ENCODE data around the gene USP15.
"Not testable (repeated sequence)": the region's sequence is repeated elsewhere in the genome, so short reads cannot be mapped to it uniquely, and the experiment has no call there.

The USP15 gene

GRCh38 chr12:62448436-62448835 is 188.2 kb downstream of the USP15 start:
- ChIA-PET CTCF (interaction anchor here (0.6 to 0.7 kb wide), 2 partner anchors 8 to 188 kb away, joined by 3 to 5 read pairs; no protein-coding TSS in a partner anchor), POLR2A (no interaction called here)
- H3K9me3 ChIP-seq (ENCODE audit: control insufficient read depth, insufficient read depth, low read depth, low read length): no peaks in the 10 kb centered on the region
- no peak overlapping the region for H3K4me3 ChIP-seq (ENCODE audit: low read depth, low read length)
- H3K4me1 ChIP-seq (ENCODE audit: control insufficient read depth, insufficient read depth, low read length): no peaks in the 10 kb centered on the region
- no peaks in the 10 kb centered on the region for H3K36me3 ChIP-seq (ENCODE audit: control insufficient read depth in 2 of 2, insufficient read depth in 1 of 2, low read length in 2 of 2)
- H3K27ac ChIP-seq (ENCODE audit: extremely low read depth, low read depth, low read length): no peak overlapping the region
- no peak for TF ChIP-seq ZNF341 (tag by site-specific recombination; IDR thresholded peaks at IDR 0.05; ENCODE audit: low read depth)
- TF ChIP-seq, protein P1, sequence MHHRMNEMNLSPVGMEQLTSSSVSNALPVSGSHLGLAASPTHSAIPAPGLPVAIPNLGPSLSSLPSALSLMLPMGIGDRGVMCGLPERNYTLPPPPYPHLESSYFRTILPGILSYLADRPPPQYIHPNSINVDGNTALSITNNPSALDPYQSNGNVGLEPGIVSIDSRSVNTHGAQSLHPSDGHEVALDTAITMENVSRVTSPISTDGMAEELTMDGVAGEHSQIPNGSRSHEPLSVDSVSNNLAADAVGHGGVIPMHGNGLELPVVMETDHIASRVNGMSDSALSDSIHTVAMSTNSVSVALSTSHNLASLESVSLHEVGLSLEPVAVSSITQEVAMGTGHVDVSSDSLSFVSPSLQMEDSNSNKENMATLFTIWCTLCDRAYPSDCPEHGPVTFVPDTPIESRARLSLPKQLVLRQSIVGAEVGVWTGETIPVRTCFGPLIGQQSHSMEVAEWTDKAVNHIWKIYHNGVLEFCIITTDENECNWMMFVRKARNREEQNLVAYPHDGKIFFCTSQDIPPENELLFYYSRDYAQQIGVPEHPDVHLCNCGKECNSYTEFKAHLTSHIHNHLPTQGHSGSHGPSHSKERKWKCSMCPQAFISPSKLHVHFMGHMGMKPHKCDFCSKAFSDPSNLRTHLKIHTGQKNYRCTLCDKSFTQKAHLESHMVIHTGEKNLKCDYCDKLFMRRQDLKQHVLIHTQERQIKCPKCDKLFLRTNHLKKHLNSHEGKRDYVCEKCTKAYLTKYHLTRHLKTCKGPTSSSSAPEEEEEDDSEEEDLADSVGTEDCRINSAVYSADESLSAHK (tag by site-specific recombination; IDR thresholded peaks at IDR 0.05): no peak

DNA sequence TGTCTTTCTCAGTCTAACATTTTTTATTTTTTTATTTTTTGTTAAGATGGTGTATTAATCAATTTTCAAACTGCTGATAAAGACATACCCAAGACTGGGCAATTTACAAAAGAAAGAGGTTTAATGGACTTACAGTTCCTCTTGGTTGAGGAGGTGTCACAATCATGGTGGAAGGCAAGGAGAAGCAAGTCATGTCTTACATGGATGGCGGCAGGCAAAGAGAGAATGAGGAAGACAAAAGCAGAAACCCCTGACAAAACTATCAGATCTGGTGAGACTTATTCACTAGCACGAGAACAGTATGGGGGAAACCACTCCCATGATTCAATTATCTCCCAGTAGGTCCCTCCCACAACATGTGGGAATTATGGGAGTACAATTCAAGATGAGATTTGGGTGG is 195.2 kb downstream of the USP15 start:
- H3K4me3 ChIP-seq (ENCODE audit: low read depth, low read length); H3K36me3 ChIP-seq (ENCODE audit: control insufficient read depth in 2 of 2, insufficient read depth in 1 of 2, low read length in 2 of 2); POLR2A ChIA-PET; H3K4me1 ChIP-seq (ENCODE audit: control insufficient read depth, insufficient read depth, low read length); H3K9me3 ChIP-seq (ENCODE audit: control insufficient read depth, insufficient read depth, low read depth, low read length); H3K27ac ChIP-seq (ENCODE audit: extremely low read depth, low read depth, low read length): not testable (repeated sequence)
- CTCF ChIA-PET: interaction anchor here (0.6 to 1.7 kb wide), 3 partner anchors 18 to 119 kb away, joined by 3 to 7 read pairs (median 3); no protein-coding TSS in a partner anchor

DNA sequence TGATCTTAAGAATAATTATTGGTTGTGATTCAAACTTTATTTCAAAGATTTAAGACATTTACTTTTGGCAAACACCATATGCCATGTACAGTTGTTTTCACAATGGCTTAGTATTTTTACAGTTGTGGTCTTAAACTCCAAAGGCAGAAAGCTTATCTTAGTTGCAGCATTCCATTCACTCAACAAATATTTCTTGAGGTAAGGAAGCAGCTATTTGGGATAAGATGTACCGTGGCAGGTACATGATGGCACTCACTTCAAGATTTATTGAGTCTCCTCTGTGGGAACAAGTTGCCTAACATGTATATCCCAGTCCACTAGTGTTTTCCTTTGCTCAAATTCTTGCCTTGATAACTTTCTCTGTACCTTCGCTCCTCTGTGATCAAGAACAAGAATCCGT is 198.4 kb downstream of the USP15 start:
- ChIA-PET CTCF (interaction anchor here (0.9 to 1.5 kb wide), 2 partner anchors 21 to 354 kb away, joined by 3 to 5 read pairs; no protein-coding TSS in a partner anchor), POLR2A (interaction anchor here (1.5 kb wide), 1 partner anchor 8 kb away, joined by 4 read pairs; the partner anchor contains the start of gene MON2)
- H3K36me3 ChIP-seq (ENCODE audit: control insufficient read depth in 2 of 2, insufficient read depth in 1 of 2, low read length in 2 of 2): no peaks in the 10 kb centered on the region
- H3K27ac ChIP-seq (ENCODE audit: extremely low read depth, low read depth, low read length): no peak overlapping the region
- no peak for TF ChIP-seq ZNF530 (tag by site-specific recombination; IDR thresholded peaks at IDR 0.05; ENCODE audit: low read depth)
- no peak for TF ChIP-seq GLIS2 (tag by site-specific recombination; IDR thresholded peaks at IDR 0.05)
- no peak for TF ChIP-seq ZNF404 (tag by site-specific recombination; IDR thresholded peaks at IDR 0.05)
- TF ChIP-seq ZNF274 (IDR thresholded peaks at IDR 0.05; ENCODE audit: low read length): no peak
- TF ChIP-seq ZNF274 (tag by site-specific recombination; IDR thresholded peaks at IDR 0.05; ENCODE audit: borderline replicate concordance): no peak
- TF ChIP-seq ZSCAN23 (tag by site-specific recombination; IDR thresholded peaks at IDR 0.05): no peak
- TF ChIP-seq ZNF660 (tag by site-specific recombination; IDR thresholded peaks at IDR 0.05): no peak
- no peak overlapping the region for H3K4me3 ChIP-seq (ENCODE audit: low read depth, low read length)
- H3K4me1 ChIP-seq (ENCODE audit: control insufficient read depth, insufficient read depth, low read length): no peaks in the 10 kb centered on the region
- no peaks in the 10 kb centered on the region for H3K9me3 ChIP-seq (ENCODE audit: control insufficient read depth, insufficient read depth, low read depth, low read length)

- Histone ChIP-seq H3K36me3 (ENCODE audit: control insufficient read depth in 2 of 2, insufficient read depth in 1 of 2, low read length in 2 of 2) (no peaks in the 10 kb centered on the region), H3K27ac (ENCODE audit: extremely low read depth, low read depth, low read length) (no peak overlapping the region), H3K4me3 (ENCODE audit: low read depth, low read length) (no peak overlapping the region), H3K4me1 (ENCODE audit: control insufficient read depth, insufficient read depth, low read length) (no peaks in the 10 kb centered on the region), H3K9me3 (ENCODE audit: control insufficient read depth, insufficient read depth, low read depth, low read length) (no peaks in the 10 kb centered on the region)
- ChIA-PET POLR2A (no interaction called here), CTCF (interaction anchor here (0.6 to 1.2 kb wide), 2 partner anchors 148 to 249 kb away, joined by 3 read pairs; no protein-coding TSS in a partner anchor)
- TF ChIP-seq ZNF571 (tag by site-specific recombination; IDR thresholded peaks at IDR 0.05): no peak
- no peak for TF ChIP-seq ZNF132 (tag by site-specific recombination; IDR thresholded peaks at IDR 0.05; ENCODE audit: borderline replicate concordance)
- no peak for TF ChIP-seq ZNF184 (tag by site-specific recombination; IDR thresholded peaks at IDR 0.05)
- TF ChIP-seq ZNF398 (tag by site-specific recombination; IDR thresholded peaks at IDR 0.05): no peak
- TF ChIP-seq BCL11B (tag by site-specific recombination; IDR thresholded peaks at IDR 0.05; ENCODE audit: low read depth): no peak
- no peak for TF ChIP-seq ZNF639 (tag by site-specific recombination; IDR thresholded peaks at IDR 0.05)
- no peak for TF ChIP-seq ZNF37A (tag by site-specific recombination; IDR thresholded peaks at IDR 0.05)
- TF ChIP-seq GFI1B (tag by site-specific recombination; IDR thresholded peaks at IDR 0.05): no peak
- TF ChIP-seq ZNF211 (tag by site-specific recombination; IDR thresholded peaks at IDR 0.05; ENCODE audit: low read depth): no peak
- TF ChIP-seq ZNF169 (tag by site-specific recombination; IDR thresholded peaks at IDR 0.05): no peak
Measured at GRCh38 chr12:62459976-62460375, 199.8 kb downstream of the USP15 start.

- POLR2A ChIA-PET; H3K4me1 ChIP-seq (ENCODE audit: control insufficient read depth, insufficient read depth, low read length); H3K36me3 ChIP-seq (ENCODE audit: control insufficient read depth in 2 of 2, insufficient read depth in 1 of 2, low read length in 2 of 2); H3K27ac ChIP-seq (ENCODE audit: extremely low read depth, low read depth, low read length); H3K9me3 ChIP-seq (ENCODE audit: control insufficient read depth, insufficient read depth, low read depth, low read length); H3K4me3 ChIP-seq (ENCODE audit: low read depth, low read length): not testable (repeated sequence)
- CTCF ChIA-PET: interaction anchor here (0.6 to 1.2 kb wide), 2 partner anchors 81 to 251 kb away, joined by 3 read pairs; no protein-coding TSS in a partner anchor
Measured at GRCh38 chr12:62461171-62461837, 201.1 kb downstream of the USP15 start.
